Ecto neural progenitor cell (in vitro differentiated cells): ENCODE results near the gene MED12.
"Not testable (repeated sequence)": the region's sequence is repeated elsewhere in the genome, so short reads cannot be mapped to it uniquely, and the experiment has no call there.

Experiments
- DNase-seq: peaks from one replicate; pipeline ENCODE4 v3.0.0-alpha.2; 2018; ENCODE audit warnings: low spot score

The MED12 gene

DNA sequence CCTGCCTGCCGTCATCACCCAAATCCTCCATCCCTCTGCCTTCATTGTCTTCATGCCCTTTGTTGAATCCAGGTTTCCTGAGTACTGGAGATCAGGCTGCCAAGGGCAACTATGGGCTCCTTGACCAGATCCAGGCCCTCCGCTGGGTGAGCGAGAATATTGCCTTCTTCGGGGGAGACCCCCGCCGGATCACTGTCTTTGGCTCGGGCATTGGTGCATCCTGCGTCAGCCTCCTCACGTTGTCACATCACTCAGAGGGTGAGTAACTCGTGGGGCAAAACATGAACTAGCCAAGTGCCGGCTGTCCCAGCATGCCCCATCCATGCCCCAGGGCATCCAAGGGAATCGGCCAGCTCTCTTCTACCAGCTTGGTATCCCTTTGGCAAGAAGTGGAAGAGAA, 45.7 kb downstream of the MED12 start:
- DNase-seq, result no peak

DNA sequence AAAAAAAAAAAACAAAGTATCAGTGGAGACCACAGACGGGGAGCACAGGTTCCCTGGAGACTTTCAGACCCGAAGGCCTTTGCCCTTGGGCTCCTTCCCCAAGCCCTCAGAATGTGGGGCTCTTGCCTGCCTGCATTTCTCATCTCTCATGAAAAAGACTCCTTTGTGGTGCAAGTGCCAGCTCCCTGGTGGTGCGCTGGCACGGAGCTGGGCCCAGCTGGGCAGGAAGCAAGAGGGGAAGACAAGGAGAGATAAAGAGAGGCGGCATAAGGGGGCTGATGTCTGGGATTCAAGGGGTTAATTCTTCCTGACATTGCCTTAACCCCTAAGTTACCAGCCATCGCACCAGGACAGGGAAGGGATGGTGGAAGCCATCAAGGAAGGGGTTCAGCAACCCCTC, 48.1 kb downstream of the MED12 start:
- DNase-seq, result no peak

DNA sequence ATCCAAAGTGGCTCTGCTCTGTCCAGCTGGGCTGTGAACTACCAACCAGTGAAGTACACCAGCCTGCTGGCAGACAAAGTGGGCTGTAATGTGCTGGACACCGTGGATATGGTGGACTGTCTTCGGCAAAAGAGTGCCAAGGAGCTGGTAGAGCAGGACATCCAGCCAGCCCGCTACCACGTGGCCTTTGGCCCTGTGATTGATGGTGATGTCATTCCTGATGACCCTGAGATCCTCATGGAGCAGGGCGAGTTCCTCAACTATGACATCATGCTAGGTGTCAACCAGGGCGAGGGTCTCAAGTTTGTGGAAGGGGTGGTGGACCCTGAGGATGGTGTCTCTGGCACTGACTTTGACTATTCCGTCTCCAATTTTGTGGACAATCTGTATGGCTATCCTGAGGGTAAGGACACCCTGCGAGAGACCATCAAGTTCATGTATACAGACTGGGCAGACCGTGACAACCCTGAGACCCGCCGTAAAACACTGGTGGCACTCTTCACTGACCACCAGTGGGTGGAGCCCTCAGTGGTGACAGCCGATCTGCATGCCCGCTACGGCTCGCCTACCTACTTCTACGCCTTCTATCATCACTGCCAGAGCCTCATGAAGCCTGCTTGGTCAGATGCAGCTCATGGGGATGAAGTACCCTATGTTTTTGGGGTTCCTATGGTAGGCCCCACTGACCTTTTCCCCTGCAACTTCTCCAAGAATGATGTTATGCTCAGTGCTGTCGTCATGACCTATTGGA, 48.8 kb downstream of the MED12 start:
- DNase-seq, result no peak

DNA sequence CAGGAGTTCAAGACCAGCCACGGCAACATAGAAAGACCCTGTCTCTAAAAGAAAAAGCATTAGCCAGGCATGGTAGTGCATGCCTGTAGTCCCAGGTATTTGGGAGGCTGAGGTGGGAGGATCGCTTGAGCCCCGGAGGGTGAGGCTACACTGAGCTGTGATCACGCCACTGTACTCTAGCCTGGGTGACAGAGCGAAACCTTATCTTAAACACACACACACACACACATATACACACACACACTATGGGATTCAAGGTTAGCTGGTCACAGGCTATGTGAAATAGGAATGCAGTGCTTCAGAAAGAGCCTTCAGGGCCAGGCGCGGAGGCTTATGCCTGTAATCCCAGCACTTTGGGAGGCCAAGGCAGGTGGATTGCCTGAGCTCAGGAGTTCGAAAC, 49.7 kb downstream of the MED12 start:
- no peak for DNase-seq

DNA sequence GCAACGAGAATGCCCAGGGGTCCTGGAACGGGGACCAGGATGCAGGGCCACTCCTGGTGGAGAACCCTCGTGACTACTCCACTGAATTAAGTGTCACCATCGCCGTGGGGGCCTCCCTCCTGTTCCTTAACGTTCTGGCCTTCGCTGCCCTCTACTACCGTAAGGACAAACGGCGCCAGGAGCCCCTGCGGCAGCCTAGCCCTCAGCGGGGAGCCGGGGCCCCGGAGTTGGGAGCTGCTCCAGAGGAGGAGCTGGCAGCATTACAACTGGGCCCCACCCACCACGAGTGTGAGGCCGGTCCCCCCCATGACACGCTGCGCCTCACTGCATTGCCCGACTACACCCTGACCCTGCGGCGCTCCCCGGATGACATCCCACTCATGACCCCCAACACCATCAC, 51.2 kb downstream of the MED12 start:
- no peak for DNase-seq

DNA sequence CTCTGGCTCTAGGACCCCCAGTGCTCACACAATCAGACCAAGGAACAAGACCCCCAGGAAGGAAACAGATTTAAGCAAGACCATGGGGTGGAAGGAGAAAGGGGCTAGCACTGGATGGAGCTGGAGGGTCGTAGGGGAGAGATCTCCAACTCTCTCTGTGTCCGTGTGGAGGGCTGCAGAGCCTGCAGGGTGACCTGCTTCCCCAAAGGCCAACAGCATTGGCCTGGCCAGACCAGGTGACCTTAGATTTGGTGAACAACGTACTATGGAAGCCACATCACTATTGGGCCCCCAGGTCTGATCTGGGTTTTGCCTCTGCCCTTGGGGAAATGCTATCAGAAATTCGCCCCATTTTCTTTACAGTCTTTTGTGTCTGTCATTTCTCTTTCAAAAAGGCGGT, 52.3 kb downstream of the MED12 start:
- DNase-seq, result no peak

DNA sequence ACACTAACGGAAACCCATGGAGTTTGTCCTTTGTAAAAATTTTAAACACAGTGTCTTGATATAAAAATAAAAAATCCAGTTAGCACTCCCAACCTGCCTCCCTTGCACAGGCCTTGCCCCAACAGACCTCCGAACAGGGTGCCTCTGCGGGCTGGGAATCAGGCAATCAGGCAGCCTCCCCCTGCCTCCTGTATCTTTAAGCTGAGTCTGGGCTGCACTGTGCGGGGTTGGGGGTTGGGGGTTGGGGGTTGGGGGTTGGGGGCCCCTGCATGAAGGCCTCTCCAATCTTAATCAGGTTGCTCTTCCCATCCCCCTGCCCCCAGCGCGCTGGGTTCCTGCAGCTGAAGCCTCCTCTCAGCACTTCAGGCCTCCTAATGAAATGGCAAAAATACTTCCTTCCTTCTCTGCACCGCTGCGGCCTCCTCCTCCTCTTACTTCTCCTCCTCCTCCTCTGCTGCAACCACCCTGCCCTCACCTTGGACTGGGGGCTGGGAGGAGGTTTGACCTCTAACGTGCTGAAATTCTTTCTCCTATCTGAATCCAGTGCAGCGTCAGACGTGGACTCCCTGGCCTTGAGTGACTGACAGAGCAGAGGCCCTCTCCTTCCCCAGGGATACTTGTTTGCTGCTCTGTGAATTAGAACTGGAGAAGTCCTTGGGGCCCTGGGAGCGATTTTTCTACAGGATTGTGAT, 52.9 kb downstream of the MED12 start:
- no peak for DNase-seq

DNA sequence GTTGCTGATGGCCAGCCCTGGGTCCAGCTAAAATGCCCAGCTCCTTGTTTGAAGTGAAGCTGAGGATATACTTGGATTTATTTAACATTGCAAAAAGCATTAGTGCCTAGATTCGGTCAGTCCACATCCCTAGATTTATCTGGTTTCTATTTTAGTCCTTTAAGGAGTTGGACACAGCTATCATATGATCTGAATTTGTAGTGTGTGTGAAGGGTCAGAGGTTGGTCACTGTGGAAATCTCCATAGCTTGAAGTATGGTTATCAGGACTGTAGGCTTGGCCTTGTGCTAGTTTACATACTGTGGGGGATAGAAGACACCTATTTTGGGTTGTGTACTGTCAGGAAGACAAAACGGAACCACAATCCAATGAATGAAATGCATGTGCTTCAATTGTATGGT, 55.0 kb downstream of the MED12 start:
- no peak for DNase-seq

DNA sequence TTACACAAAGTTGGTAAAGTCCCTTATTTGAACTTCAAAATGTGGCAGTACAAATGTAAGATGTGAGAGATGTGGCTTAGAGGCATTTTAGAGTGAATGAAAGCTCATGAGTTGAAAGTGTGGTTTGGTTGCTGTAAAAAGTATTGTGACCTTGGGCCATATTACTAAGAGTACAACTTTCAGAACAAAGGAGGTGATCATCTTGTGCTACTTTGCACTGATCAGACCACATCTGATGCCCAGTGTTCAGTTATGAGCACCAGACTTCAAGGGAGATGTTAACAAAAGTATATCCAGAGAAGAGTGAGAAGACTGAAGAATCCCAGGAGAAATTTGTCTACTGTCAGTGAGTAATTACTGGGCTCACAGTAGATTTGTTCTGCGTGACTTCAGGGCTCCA, 56.4 kb downstream of the MED12 start:
- no peak for DNase-seq

DNA sequence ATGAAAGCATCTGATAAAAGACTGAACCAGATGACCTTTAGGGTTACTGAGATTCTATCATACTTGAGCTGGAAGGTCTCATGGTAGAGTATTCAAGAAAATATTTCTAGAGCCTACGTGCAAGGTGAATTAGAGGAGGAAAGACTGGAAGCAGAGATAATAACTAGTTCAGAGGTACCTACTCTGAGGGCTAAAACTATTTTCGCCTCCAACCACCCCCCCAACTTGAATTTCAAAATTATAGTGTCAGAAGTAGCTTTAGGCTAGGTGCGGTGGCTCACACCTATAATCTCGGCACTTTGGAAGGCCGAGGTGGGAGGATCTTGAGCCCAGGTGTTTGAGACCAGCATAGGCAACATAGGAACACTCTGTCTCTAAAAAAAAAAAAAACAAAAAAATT, 57.1 kb downstream of the MED12 start:
- DNase-seq, result no peak

DNA sequence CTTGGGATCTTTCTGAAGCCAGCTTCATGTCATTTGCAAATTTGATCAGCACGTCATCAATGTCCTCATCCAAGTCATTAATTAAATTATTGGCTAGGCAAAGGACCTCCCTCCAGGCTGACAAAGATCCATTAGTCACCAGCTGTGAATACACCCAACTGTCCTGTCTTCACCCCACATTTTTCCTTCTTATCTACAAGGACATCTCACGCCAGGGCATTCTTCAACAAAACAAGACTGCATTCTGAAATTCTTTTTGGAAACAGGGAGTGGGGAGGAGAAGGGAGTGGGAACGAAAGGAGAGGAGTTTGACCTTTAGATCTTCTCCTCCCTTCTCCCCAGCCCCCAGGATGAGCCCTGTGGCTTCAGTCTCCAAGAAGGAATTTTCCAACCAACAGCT, 58.9 kb downstream of the MED12 start:
- no peak for DNase-seq

DNA sequence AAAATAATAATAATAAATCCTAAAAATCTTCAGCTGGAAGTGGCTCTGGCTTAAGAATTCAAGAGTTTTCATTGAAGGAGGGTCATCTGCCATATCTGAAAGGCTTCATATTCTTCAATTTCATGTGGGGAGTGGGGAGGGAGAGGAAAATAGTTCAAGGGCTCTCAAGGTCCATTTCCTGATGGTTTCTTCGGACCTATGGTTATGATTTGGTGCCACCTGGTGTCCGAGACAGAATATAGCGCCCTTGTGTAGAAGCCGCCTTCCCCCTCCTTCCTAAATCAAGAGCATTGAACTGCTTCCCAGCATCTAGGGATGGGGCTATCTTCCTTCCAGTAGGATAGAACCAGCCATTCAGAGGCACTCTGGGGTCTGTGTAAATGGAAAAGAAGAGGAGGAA, 60.5 kb downstream of the MED12 start:
- no peak for DNase-seq

DNA sequence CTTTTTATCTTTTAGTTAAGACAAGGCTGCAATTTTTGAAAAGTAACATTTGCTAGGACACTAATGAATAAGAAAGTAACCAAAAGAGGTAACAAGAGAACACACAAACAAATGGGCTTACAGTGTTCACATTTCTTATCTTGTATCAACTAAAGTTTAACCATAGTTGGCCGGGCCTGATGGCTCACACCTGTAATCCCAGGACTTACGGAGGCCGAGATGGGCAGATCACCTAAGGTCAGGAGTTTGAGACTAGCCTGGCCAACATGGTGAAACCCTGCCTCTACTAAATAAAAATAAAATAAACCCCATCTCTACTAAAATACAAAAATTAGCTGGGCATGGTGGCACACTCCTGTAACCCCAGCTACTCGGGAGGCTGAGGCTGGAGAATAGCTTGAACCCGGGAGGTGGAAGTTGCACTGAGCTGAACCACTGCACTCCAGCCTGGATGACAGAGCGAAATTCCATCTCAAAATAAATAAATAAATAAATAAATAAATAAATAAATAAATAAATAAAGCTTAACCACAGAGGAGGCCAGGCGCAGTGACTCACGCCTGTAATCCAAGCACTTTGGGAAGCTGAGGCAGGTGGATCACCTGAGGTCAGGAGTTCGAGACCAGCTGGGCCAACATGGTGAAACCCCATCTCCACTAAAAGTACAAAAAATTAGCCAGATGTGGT, 62.3 kb downstream of the MED12 start:
- not testable (repeated sequence) for DNase-seq

DNA sequence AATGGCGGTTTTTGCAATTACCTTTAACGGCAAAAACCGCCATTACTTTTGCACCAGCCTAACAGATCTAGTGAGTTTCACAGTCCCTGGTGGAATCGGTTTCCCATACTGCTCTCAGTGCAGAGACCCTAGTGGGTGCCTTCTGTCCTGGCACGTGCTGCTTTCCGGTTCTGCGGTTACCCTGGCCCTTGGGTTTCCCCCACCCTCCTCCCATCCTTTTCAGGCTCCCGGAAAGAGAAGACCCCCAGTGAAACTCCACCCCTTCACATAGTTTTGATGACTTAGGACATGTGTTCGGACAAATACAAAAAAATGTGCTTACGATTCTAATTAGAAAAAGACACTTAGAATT, 63.1 kb downstream of the MED12 start:
- no peak for DNase-seq

DNA sequence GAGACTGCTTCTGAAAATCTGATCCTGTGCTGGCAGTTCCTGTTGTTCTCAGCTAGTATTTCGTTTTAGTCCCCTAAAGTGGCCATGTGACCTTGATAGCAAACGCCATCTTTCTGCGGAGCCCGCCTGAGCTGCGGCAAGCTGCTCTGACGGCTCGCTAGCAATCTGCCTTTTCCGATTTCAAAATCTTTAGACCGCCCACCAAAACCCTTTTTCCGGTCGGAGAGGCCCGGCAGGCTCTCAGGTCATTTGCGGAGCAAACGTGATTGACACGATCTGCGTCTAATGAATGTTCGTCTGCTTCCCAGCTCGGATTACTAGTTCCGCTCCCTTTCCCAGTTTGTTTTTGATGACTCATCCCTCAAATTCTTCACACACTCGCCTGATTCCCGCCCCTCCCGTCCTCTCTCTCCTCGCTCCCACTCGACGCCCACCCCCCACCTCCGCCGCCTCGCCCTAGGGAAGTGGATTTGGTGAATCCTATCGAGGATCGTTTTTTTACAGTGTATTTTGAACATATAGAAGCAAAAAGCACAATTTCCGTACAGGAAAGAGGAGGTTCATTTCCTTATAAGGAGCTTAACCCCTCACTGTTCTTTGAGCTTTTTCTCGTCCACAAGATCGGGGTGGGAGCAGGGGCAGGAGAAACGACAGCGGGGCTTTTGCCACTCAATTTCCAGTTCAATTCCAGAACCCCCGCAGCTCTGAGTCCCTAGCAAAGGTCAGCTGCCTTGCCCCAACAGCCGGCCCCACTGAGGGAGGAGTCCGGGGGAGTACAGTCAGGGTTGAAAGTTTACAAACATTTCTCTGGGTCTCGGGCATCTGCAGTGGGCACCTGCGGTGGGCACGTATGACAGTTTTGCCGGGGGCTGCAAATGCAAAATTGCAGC, 63.8 kb downstream of the MED12 start:
- peak; percentile 84 for DNase-seq

DNA sequence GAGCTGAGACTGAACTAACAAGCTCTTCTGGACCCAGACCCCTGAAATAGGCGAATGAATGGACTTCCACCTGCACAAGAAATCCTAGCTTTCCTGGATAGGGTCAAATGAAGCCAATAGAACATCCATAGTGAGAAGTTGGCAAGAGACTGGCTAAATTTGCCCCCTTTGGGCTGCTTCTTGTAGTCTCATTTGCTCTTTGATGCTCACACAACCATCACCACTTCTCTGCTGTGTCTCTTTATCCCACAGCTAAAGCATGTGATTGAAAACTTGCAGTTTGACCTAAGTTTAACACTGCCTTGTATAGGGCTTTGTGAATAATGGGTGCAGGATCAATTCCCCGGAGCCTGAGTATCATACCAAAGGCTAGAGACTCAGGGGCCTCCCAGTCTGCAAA, 64.5 kb downstream of the MED12 start:
- DNase-seq, result no peak

DNA sequence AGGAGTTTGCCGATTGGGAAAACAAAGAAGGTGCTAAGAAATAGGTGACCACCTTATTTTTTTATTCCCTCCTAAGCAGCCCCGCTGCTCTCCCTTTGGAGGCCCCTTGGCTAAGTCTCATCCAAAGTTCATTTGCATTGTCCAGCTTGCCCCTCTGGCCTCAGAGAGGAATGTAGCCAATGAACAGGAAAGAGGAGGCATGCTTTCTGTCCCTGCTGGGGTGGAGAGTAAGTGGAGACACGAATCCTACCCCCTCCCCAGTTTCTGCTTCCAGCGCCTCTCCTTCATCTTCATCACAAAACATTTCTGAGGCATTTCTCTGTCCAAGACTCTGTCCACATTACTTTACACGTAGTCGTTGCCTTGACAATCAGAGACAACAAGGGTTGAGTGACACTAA, 64.9 kb downstream of the MED12 start:
- peak; percentile 49 for DNase-seq

DNA sequence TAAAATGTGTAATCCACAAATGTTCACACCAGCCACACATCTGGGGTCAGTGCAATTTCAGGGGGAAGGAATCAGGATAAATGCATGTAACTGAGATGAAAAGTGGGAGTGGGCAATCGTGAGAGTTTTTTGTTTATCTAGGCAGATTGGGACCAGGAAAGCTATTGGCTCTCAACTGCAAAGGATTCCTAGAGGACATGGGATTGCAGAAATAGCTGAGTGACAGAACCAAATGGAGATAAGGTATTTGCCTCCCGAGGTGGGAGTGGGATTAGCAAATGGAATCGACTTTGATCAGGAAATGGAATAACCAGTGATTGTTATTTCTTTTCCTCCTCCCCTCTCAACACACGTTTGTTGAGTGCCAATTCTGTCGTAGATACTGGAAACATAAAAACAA, 65.7 kb downstream of the MED12 start:
- no peak for DNase-seq

DNA sequence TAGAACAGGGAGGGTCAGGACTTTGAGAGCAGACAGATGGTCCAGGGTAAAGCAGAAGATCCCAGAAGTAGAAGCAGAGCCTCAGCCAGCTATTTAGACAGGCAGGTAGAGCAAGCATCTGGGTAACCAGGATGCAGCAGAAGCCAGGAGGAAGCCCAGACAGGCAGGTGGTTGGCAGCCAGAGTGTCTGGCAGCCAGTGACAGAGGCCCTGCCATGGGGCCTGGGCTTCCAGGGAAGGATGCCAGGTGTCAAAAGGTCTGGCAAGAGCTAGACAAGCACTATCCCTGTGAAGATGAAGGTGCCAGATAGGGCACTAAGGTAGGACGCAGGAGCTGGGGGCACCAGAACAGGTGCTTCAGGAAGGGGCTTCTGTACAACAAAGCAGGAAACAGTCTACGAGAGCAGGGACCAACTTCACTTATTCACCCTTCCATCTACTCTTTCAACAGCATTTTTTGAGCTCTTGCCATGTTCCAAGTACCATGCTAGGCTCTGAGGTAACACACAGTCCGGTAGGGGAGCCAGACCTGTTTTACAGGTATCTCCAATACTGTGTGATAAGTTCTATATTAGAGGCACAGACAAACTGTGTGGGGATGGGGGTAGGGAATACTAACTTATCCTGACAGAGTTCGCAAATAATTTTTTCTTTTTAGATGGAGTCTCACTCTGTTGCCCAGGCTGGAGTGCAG, 66.6 kb downstream of the MED12 start:
- DNase-seq, result no peak

DNA sequence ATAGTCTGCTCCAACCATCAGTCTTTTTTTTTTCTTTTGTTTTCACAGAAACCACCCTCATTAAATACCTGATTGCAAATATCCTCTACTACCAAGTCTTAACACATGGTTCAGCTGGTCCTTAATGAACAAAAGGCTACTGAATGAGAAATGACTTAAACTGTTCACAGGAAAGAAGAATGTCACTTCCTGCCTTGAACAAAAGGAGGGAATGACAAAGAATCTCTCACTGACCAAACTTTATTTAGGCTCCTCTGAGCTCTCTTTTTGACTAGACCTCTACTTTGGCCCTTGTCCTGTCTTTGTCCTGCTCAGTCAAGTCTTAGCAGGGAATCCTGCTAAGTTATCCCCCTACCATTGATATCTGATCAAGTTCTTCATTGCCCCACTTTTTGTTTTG, 72.9 kb downstream of the MED12 start:
- DNase-seq, result no peak
